Neural cell (in vitro differentiated cells): Measurements from ENCODE around the gene FHAD1.

Experiments used
- EP300 ChIP-seq: fragments of 450-650 bp; conservative IDR thresholded peaks from 2 replicates; pipeline ENCODE4 v1.6.1; 2014; ENCODE audit warnings: antibody characterized with exemption, mild to moderate bottlenecking, moderate library complexity; ENCODE audit not compliant: poor library complexity, severe bottlenecking
- EZH2 ChIP-seq: fragments of 200-600, 300-800 bp; shearing (Covaris generic), sonication (generic); IDR thresholded peaks from 2 replicates; pipeline ENCODE4 v1.6.1; 2014; ENCODE audit warnings: antibody characterized with exemption, low read length, borderline replicate concordance, mild to moderate bottlenecking; ENCODE audit not compliant: insufficient read depth, poor library complexity, severe bottlenecking
- REST ChIP-seq: IDR thresholded peaks from 2 replicates; pipeline ENCODE4 v1.6.1; 2012; ENCODE audit warnings: borderline replicate concordance
- TAF1 ChIP-seq: IDR thresholded peaks from 2 replicates; pipeline ENCODE4 v1.6.1; 2012; ENCODE audit warnings: low read depth
- TF ChIP-seq, protein P1 (sequence below): fragments of 450-650 bp; IDR thresholded peaks from 2 replicates; pipeline ENCODE4 v1.5.1; 2014; ENCODE audit warnings: antibody characterized with exemption, mild to moderate bottlenecking, moderate library complexity; ENCODE audit not compliant: poor library complexity, severe bottlenecking

DNA sequence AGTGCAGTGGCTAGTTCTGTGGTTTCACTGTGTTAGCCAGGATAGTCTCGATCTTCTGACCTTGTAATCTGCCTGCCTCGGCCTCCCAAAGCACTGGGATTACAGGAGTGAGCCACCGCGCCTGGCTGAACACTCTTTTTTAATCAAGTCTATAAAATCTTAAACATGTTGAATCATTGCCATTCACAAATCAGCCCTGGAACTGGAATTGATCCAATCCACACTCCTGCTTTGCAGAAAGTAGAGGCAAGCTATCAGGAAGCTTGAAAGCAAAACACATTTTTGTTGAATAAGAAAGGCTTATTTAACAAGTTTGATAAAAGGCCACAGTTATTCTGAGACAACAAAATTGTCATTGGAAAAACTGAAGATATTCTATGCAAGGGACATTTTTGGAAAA lies 144.3 kb downstream of the FHAD1 start:
- no peak for TF ChIP-seq EZH2
- TF ChIP-seq, protein P1, sequence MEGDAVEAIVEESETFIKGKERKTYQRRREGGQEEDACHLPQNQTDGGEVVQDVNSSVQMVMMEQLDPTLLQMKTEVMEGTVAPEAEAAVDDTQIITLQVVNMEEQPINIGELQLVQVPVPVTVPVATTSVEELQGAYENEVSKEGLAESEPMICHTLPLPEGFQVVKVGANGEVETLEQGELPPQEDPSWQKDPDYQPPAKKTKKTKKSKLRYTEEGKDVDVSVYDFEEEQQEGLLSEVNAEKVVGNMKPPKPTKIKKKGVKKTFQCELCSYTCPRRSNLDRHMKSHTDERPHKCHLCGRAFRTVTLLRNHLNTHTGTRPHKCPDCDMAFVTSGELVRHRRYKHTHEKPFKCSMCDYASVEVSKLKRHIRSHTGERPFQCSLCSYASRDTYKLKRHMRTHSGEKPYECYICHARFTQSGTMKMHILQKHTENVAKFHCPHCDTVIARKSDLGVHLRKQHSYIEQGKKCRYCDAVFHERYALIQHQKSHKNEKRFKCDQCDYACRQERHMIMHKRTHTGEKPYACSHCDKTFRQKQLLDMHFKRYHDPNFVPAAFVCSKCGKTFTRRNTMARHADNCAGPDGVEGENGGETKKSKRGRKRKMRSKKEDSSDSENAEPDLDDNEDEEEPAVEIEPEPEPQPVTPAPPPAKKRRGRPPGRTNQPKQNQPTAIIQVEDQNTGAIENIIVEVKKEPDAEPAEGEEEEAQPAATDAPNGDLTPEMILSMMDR, result no peak
- TF ChIP-seq TAF1, result no peak
- TF ChIP-seq EP300, result no peak
- no peak for TF ChIP-seq REST
